Activated B cell treated with CpG ODN at 0.5 μM for 24 hours (primary cell): ENCODE results near the gene MYOZ3. TPM values are rescaled to one million over a fixed set of nuclear protein-coding genes. Genes with fewer than 3 reads are reported as not detected.

ENCODE experiments used
- ATAC-seq: fragments of 200-7000 bp; cut with Tn5 transposase; one replicate; pipeline ENCODE4 v1.10.0; 2021; ENCODE audit warnings: low read depth, mild to moderate bottlenecking, moderate library complexity
- CTCF ChIA-PET: fragments of 350-600 bp; sonication (Branson Sonifier 250); formaldehyde crosslinking; loops from one replicate; lab custom pipeline; 2021; ENCODE audit warnings: antibody characterized with exemption; lab: Charles Lee
- POLR2A ChIA-PET: fragments of 350-600 bp; sonication (Branson Sonifier 250); formaldehyde crosslinking; loops from one replicate; lab custom pipeline; 2021; ENCODE audit warnings: antibody characterized with exemption; lab: Charles Lee
- DNase-seq: peaks from one replicate; pipeline ENCODE4 v3.0.0; 2022
- H3K27ac Mint-ChIP-seq: one replicate; pipeline ENCODE4 v1.8.0; 2020; ENCODE audit warnings: mixed read lengths
- H3K27me3 Mint-ChIP-seq: one replicate; pipeline ENCODE4 v1.8.0; 2021; ENCODE audit warnings: mixed read lengths
- H3K36me3 Mint-ChIP-seq: one replicate; pipeline ENCODE4 v1.8.0; 2021; ENCODE audit warnings: low read depth, mixed read lengths
- H3K4me1 Mint-ChIP-seq: one replicate; pipeline ENCODE4 v1.8.0; 2021; ENCODE audit warnings: mixed read lengths
- H3K4me3 Mint-ChIP-seq: one replicate; pipeline ENCODE4 v1.8.0; 2020; ENCODE audit warnings: mild to moderate bottlenecking, mixed read lengths
- H3K9me3 Mint-ChIP-seq: one replicate; pipeline ENCODE4 v1.8.0; 2020; ENCODE audit warnings: mixed read lengths
- CTCF ChIP-seq: fragments of 200-600 bp; IDR thresholded peaks from one replicate; pipeline ENCODE4 v1.8.0; 2022; ENCODE audit warnings: antibody characterized with exemption, mild to moderate bottlenecking
- intact Hi-C: fragments of 100-400 bp; cut with micrococcal nuclease; formaldehyde crosslinking; loops from one replicate; pipeline ENCODE4 v1.15.1; 2024
- total RNA-seq: library from RNA; stranded (reverse); gene quantifications from 2 replicates; pipeline ENCODE4 v1.2.3, GENCODE V29; 2022

MYOZ3 gene
- total RNA-seq, 1 donor from 2014 or later = 0.18 TPM

- ATAC-seq (no peak), DNase-seq (no peak)
- Mint-ChIP-seq H3K36me3 (peaks cover 29% of the 10 kb centered on the region), H3K27me3 (no peaks in the 10 kb centered on the region), H3K4me1 (no peaks in the 10 kb centered on the region), H3K4me3 (no peak overlapping the region), H3K27ac (no peak overlapping the region), H3K9me3 (no peaks in the 10 kb centered on the region)
- ChIA-PET POLR2A (interaction anchor here (0.7 kb wide), 1 partner anchor 9 kb away, joined by 4 read pairs; no protein-coding TSS in a partner anchor), CTCF (no interaction called here)
- no peak for TF ChIP-seq CTCF
- intact Hi-C loops = no loop called here
Observed at GRCh38 chr5:150645070-150645700, 15.9 kb upstream of the MYOZ3 start.

- Mint-ChIP-seq H3K27ac (no peak overlapping the region), H3K4me3 (no peak overlapping the region), H3K36me3 (peaks cover 30% of the 10 kb centered on the region), H3K27me3 (no peaks in the 10 kb centered on the region), H3K9me3 (no peaks in the 10 kb centered on the region), H3K4me1 (no peaks in the 10 kb centered on the region)
- TF ChIP-seq CTCF = no peak
- ChIA-PET CTCF (no interaction called here), POLR2A (no interaction called here)
- intact Hi-C loops = no loop called here
- no peak for ATAC-seq
- DNase-seq = no peak
Observed at GRCh38 chr5:150647275-150648251, 13.5 kb upstream of the MYOZ3 start.

DNA sequence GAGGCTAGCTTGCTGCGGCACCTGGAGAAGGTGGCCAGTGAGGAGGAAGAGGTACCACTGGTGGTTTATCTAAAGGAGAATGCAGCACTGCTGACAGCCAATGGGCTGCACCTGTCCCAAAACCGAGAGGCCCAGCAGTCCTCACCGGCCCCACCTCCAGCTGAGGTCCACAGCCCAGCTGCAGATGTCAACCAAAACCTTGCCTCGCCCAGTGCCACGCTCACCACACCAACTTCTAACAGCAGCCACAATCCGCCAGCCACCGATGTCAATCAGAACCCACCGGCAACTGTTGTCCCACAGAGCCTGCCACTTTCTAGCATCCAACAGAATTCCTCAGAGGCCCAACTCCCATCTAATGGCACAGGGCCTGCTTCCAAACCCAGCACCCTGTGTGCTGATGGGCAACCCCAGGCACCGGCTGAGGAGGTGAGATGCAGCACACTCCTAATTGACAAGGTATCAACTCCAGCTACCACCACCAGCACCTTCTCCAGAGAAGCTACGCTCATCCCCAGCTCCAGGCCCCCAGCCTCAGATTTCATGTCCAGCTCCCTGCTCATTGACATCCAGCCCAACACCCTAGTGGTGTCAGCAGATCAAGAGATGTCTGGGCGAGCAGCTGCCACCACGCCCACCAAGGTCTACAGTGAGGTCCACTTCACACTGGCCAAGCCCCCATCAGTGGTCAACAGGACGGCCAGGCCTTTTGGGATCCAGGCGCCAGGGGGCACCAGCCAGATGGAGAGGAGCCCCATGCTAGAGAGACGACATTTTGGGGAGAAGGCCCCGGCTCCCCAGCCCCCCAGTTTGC lies 12.6 kb upstream of the MYOZ3 start:
- Mint-ChIP-seq H3K4me3 (no peak overlapping the region), H3K9me3 (no peaks in the 10 kb centered on the region), H3K27me3 (no peaks in the 10 kb centered on the region), H3K27ac (no peak overlapping the region), H3K36me3 (peaks cover 30% of the 10 kb centered on the region), H3K4me1 (no peaks in the 10 kb centered on the region)
- TF ChIP-seq CTCF = no peak
- intact Hi-C loops = no loop called here
- ChIA-PET CTCF (no interaction called here), POLR2A (no interaction called here)
- DNase-seq (no peak), ATAC-seq (no peak)

DNA sequence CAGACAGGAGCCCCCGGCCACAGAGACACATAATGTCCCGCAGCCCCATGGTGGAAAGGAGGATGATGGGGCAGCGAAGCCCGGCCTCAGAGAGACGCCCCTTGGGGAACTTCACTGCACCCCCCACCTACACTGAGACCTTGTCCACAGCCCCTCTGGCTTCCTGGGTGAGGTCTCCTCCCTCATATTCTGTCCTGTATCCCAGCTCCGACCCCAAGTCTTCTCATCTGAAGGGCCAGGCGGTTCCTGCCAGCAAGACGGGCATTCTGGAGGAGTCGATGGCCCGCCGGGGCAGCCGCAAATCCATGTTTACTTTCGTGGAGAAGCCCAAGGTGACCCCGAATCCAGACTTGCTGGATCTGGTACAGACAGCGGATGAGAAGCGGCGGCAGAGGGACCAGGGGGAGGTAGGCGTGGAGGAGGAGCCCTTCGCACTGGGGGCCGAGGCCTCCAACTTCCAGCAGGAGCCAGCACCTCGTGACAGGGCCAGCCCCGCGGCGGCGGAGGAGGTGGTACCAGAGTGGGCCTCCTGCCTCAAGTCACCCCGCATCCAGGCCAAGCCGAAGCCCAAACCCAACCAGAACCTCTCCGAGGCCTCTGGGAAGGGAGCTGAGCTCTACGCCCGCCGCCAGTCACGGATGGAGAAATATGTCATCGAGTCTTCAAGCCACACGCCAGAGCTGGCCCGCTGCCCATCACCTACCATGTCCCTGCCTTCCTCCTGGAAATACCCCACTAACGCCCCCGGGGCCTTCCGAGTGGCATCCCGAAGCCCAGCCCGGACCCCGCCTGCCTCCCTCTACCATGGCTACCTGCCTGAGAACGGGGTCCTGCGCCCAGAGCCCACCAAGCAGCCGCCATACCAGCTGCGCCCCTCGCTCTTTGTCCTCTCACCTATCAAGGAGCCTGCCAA lies 11.7 kb upstream of the MYOZ3 start:
- no peak overlapping the region for H3K4me3 Mint-ChIP-seq
- no peak overlapping the region for H3K27ac Mint-ChIP-seq
- ChIA-PET POLR2A (no interaction called here), CTCF (no interaction called here)
- DNase-seq (no peak), ATAC-seq (no peak)
- no peaks in the 10 kb centered on the region for H3K9me3 Mint-ChIP-seq
- H3K27me3 Mint-ChIP-seq = no peaks in the 10 kb centered on the region
- TF ChIP-seq CTCF = no peak
- intact Hi-C loops = no loop called here
- peaks cover 30% of the 10 kb centered on the region for H3K36me3 Mint-ChIP-seq
- peaks cover 3% of the 10 kb centered on the region for H3K4me1 Mint-ChIP-seq
